ENCODE data around the gene VPS8.
A peak's percentile ranks its signal among the peaks of the same experiment; 100 is the strongest.
"Not testable (repeated sequence)": the region's sequence is repeated elsewhere in the genome, so short reads cannot be mapped to it uniquely, and the experiment has no call there.

Gene VPS8

DNA sequence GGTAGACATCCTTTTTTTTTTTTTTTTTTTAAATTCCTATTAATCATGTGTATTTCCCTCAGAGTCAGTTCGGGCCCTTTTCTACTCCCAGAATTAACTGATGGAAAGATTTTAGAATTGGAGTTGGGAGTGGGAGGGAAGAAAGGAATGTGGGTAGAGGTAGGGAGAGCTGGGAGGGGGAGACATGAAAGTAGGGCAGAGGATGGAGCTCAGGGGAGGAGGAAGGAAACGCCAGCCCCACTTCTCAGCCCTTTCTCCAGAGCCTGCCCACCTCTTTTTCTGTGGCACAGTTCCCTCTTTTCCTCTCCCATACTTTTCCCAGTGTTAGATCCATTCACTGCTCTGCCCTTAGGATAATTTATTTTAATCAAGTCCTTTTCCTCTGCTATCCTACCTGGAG is 129.4 kb downstream of the VPS8 start:
- DNase-seq = no peak

DNA sequence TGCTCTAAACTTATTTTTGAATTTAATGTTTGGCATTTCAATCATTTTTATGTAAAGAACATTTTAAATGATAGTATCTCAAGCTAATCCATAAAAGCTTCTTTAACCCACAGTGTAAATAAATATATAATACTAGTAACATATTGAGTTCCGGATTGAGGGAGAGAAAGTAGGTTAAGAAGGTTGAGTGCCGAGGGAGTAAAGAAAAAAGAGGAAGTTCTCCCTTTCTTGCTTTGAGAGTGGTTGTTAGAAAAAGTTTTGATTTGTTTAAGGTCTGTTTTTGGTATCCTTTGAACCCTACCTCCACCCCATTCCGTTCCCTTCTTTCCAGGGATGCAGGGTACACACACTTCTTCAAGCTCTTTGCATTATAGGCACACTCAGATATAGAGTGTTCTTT is 130.8 kb downstream of the VPS8 start:
- no peak for DNase-seq

DNA sequence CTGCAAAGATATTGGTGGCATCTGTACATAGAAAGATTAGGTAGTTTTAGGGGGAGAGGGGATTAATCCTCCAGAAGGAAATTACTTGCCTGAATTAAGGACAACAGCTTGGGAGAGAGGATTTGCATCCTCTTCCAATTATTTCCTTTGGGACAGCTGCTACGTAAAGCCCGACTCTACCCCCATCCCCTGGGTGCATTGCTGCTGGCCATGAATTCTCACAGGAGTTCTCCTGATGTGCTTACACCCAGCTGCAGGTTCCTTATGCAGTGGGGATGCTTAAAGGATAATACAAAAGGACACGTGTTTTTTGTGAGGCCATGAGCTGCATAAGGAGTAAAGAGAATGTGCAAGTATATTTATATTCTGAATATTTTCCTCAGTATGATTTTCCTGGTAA is 132.3 kb downstream of the VPS8 start:
- peak; percentile 100 for DNase-seq

DNA sequence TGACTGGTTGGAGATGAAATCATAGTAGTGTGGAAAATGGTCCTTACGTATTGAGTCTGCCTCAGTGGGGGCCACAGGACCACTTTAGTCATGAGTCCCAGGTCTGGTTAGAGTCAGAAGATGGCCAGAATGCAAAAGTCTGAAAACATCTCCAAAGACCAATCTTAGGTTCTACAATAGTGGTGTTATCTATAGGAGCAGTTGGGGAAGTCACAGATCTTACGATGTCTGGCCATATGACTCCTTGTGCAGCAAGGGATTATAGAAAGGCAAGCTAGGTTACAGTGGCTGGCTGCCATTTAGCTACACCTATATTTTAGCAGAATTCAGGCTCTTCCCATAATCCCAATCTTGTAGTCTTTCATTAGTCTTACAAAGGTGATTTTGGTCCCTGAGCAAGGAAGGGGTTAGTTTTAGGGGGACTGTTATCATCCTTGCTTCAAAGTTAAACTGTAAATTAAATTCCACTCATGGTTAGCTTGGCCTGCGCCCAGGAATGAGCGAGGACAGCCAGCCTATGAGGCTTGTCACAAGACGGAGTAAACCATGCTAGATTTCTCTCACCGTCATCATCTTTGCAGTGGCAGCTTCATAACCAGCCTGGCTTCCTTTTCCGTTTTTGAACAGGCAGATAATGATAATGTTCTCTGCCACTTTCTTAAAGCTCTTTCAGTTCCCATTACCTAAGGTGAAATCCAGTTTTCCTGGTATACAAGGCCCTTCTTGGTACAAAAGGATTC is 134.1 kb downstream of the VPS8 start:
- DNase-seq = peak; percentile 30

DNA sequence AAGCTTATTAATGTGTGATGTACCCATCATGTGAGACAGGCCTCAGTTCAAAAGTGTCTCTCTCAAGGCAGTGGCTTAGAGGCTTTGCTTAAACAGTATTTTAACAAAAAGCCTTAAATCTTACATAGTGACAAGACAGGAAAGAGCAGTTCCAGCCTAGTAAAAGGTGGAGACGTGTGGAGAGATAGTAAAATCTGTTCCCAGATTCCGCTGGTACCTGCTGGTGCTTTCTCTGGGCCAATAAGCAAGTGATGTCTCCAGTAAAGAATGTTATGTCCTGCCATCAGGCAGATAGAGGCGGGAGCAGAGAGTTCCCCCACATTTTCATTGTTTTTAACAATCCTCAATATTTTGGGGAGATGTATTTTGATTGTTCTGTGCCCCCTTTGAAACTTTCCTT is 135.0 kb downstream of the VPS8 start:
- DNase-seq = no peak

DNA sequence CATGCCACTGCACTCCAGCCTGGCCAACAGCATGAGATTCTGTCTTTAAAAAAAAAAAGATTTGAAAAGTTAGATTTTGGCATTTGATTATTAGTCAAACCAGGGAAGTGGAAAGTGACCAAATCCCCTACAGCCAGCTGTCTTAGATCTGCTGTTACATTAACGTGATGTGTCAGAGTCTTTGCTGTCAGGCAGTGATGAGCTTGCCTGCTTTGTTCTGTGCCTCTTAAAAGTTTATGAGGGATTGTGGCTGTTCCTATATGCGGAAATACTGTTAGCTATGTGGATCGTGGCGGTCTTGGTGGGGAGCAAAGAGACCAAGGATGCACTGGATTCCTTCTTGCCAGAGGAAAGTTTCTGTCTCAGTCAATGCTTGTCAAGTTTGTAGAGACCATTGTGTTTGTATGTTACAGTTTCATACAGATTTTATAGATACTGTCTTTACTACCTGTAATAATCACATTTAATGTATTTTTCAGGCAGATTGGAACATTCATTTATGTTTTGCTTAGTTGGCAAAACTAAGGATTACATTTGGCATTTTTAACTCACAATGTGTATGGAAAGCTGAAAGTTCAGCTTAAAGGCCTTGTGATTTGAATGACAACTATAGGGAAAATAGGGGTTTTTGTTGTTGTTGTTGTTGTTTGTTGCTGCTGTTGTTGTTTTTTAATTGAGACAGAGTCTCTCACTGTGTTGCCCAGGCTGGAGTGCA is 137.4 kb downstream of the VPS8 start:
- peak; percentile 17 for DNase-seq

DNA sequence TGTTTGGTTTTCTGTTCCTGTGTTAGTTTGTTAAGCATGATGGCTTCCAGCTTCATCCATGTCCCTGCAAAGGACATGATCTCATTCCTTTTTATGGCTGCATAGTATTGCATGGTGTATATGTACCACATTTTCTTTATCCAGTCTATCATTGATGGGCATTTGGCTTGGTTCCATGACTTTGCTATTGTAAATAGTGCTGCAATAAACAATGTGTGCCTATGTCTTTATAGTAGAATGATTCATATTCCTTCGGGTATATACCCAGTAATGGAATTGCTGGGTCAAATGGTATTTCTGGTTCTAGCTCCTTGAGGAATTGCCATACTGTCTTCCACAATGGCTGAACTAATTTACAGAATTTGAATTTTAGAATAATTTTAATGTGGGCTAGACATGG is 138.8 kb downstream of the VPS8 start:
- not testable (repeated sequence) for DNase-seq

DNA sequence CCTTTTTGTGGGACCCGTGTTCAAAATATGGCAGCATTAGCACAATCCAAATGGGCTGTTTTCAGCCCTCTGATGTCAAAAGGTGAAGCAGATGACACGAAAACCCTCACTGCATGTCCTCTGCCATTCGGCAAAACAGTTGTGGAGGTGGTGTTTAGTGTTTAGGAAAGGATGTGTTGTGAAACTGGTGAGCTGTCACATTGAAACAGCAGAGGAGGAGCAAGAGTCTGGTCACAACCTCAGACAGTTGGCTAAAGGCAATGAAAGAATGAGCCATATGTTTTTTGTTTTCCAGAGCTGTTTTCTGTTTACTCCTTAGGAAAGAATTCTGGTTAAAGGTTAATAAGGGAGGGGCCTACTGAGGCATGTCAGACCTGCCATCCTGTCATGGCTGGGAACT is 140.7 kb downstream of the VPS8 start:
- no peak for DNase-seq

DNA sequence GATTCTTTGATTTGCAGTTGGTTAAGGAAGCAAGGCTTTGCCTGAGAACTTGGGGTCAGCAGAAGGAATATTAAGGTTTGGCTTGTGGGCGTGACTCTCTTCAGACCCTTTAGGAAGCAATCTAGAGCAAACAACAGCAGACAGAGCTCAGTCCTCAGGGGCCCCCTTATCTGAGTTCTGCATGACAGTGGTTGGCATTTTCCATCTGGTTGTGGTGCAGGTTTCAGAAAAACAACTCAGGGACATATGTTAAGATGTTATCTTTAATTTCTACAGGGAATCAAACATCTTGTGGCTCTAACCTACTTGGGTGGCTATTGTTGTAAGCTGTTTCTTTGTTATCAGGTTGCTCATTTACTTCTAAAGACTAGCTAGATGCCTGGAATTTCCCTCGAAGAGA is 141.4 kb downstream of the VPS8 start:
- no peak for DNase-seq

DNA sequence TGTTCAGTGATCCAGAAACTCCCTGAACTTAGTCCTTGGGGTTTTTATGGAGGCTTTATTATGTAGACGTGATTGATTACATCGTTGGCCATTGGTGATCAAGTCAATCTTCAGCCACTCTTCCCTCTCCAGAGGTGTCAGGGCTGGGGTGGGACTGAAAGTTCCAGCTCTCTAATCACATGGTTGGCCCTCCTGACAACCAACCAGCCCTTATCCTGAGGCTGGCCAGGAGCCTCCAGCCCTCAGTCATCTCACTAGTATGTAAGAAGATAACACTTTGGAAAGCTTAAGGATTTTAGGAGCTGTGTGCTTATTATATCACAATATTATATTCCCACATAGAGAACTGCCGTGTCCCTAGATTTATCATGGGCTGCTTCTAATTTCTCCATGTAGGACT is 142.3 kb downstream of the VPS8 start:
- no peak for DNase-seq

DNA sequence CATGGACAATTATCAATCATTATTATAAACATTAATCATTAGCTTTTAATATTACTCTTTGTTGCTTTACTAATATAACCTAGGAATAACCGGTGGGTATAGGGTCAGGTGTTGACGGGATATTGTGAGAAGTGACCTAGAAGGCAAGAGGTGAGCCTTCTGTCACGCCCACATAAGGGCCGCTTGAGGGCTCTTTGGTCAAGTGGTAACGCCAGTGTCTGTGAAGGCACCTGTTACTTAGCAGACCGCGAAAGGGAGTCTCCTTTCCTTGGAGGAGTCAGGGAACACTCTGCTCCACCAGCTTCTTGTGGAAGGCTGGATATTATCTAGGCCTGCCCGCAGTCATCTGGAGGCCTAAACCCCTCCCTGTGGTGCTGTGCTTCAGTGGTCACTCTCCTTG is 142.9 kb downstream of the VPS8 start:
- not testable (repeated sequence) for DNase-seq

DNA sequence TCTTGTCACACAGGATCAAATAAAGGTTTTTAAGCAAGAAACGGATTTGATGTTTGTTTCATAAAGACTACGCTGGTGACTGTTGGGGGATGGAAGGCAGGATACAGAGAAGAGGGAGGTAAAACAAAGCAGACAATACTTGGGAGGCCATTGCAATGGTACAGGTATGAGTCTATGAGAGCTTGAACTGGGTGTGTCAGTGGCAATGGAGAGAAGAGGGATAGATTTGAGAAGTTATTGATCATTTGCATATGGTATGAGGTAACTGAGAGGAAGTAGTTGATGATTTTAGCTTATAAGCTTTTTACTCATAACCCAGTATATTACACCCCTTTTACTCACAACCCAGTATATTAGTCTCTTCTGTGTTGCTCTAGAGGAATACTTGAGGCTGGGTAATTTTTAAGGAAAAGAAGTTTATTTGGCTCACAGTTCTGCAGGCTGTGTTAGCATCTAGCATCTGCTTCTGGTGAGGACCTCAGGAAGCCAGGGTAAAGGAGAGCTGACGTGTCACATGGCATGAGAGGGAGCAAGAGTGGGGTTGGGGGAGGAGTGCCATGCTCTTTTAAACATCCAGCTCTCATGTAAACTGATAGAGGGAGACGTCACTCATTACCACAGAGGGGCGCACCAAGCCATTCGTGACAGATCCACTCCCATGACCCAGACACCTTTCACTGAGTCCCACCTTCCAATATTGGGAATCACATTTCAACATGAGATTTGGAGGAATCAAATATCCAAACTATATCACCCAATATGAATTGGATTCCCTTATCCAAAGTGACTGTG is 153.9 kb downstream of the VPS8 start:
- DNase-seq = peak; percentile 15

DNA sequence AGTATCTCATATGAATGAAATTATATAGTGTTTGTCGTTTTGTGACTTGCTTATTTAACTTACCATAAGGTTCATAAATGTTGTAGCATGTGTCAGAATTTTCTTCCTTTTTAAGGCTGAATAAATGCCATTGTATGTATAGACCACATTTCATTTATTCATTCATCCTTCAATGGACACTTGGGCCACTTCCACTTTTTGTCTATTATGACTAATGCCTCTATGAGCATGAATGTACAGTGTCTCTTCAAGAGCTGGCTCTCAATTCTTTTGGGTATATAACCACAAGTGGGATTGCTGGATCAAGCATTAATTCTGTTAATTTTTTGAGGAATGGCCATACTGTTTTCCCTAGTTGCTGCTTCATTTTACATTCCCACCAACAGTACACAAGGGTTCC is 156.1 kb downstream of the VPS8 start:
- no peak for DNase-seq

DNA sequence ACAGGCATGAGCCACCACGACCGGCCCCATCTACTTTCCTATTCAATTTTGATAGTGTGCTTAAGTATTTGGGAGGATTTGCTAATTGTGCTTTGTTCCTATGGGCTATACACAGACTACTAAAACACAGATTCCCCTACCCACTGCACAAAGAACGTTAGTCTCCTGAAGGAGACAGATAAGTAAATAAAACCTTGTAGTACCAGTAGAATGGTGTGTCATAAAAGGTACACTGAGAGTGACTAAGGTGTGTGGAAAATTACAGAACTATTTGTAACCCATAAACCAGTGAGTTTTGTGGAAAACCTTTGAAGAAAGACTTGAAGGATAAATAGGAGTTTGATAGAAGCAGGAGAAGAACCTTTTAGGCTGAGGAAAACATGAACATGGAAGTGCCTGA is 158.2 kb downstream of the VPS8 start:
- no peak for DNase-seq

DNA sequence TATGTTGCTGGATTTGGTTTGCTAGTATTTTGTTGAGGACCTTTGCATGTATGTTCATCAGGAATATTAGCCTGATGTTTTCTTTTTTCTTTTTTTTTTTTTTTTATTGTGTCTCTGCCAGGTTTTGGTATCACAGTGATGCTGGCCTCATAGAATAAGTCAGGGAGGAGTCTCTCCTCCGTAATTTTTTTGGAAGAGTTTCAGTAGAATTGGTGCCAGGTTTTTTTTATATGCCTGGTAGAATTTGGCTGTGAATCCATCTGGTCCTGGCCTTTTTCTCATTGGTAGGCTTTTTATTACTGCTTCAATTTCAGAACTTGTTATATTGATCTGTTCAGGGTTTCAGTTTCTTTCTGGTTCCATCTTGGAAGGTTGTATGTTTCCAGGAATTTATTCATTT is 165.8 kb downstream of the VPS8 start:
- DNase-seq = no peak

DNA sequence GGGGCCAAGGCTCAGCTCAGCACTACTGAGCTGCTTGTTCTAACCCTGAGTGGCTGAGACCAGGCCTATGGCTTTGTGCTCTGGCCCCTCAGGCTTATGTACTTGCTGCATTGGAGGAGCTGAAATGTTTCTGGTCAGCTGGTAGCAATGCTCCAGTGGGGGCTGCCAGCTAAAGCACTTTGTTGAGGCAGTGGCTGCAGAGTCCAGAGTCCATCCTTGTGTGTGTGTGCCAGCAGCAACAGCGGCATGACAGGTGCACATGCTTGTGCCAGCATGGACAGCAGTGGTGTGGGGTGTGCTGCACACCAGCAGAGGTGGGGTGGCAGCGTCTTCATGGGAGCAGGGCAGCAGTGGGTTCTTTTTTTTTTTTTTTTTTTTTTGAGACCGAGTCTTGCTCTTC is 169.1 kb downstream of the VPS8 start:
- DNase-seq = no peak

DNA sequence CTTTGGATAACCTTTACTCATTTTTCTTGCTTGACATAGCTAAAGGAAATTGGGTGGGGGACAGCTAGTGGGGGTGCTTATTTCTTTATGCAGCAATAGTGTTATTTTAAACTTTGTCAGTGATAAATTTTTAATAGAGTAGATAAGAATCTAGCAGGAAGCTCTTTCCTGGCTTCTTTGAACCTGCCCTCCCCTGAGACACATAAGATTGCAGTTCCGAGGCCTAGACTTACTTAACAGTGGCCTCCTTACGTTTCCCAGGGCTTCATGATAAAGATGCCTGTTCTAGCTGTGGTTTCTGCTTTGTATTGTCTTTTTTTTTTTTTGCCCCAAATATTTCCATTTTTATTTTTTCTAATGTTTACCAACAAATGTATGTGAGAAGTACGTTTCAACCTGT is 170.1 kb downstream of the VPS8 start:
- no peak for DNase-seq

DNA sequence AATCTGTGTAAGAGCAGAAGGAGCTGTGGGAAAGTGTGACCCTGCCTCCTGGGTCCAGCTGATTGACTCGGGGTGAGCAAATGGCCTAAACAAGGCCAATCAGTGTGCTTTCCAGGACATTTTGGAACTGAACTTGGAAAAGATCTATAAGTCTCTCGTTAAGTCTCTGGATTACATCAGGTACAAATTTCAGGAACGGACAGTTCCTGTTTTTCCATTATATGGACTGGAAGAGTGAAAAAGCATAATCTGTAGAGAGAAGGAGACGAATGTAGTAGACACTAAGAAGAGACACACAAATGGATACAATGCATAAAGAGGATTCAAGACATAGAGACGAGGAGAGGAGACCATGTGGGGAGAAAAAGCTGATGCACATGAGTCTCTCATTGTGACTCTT is 173.6 kb downstream of the VPS8 start:
- DNase-seq = no peak

DNA sequence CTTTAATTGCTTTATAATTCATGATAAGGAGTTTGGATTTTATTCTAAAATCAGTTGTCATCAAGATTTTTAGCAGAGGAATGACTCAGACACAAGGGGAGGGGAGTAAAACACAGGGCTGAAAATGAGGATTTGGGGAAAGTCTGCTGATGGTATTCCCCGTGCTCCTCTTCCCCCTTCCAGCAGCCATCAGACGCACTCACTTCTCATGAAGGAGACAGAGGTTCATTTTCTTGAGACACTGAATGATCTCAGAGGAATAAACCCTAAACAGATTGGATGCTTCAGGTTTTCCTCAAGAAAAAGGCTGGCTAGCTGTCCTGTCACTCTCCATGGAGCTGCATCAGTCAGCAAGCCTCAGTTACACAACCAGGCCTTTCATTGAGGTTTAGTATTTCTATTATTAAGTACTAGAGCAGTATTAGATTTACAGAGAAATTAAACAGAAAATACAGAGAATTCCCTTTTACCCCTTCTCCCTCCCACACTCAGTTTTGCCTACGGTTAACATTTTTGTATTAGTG is 174.5 kb downstream of the VPS8 start:
- no peak for DNase-seq

DNA sequence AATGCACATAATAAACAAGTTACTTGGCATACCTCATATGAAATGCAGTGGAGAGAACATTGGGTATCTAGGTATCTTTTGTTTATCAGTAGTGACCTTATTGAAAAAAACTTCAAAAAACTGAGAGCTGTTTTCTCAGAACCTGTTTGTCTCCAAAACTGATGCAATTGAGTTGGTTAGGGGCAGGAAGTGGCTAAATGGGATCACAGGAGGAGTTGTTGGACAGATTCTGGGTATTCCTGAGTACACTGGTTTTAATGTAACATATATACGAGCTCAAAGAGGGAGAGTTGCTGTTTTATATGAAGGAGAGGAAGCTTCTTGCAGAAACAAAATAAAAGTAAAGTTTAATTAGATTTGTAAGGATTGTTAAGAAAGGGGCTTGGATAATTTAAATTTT is 181.4 kb downstream of the VPS8 start:
- DNase-seq = no peak

DNA sequence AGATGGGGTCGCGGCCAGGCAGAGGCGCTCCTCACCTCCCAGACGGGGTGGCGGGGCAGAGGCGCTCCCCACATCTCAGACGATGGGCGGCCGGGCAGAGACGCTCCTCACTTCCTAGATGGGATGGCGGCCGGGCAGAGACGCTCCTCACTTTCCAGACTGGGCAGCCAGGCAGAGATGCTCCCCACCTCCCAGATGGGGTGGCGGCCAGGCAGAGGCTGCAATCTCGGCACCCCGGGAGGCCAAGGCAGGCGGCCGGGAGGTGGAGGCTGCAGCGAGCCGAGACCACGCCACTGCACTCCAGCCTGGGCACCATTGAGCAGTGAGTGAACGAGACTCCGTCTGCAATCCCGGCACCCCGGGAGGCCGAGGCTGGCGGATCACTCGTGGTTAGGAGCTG is 191.9 kb downstream of the VPS8 start:
- not testable (repeated sequence) for DNase-seq

DNA sequence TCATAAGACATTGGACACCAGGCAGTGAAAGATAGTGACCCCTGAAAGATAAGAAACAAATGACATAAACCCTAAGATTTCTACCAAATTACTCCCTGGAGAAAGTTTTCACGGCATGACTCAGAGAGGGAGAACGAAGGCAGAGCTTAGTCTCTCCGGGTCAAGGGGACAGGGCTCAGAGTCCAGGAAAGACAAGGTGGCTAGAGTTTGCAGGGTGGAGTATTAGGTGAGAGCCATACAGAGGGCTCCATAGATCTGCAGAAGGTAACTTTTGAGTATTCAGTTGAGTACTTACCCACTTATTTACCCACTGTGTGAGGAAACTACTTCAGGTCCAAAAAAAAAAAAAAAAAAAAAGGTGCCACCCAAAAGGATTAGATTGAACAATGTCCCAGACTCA is 197.7 kb downstream of the VPS8 start:
- DNase-seq = no peak

DNA sequence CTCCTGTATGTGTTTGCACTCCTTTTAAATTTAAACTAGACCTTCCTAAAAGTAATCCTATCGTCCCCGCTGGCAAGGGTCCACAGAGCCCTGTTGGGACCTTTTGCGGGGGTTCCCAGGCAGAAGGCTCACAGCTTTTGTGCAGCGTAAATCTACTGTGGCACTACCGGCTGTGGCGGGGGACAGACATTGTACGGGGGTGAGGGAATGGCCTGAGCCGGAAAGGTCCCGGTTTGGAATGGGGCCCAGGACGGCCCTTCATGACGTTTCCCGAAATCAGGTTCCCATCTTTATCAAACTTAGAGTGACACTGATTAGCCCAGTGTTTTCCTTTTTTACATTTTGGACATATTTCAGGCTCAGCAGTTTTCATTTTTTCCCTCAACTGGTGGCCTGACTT is 205.6 kb downstream of the VPS8 start:
- not testable (repeated sequence) for DNase-seq

DNA sequence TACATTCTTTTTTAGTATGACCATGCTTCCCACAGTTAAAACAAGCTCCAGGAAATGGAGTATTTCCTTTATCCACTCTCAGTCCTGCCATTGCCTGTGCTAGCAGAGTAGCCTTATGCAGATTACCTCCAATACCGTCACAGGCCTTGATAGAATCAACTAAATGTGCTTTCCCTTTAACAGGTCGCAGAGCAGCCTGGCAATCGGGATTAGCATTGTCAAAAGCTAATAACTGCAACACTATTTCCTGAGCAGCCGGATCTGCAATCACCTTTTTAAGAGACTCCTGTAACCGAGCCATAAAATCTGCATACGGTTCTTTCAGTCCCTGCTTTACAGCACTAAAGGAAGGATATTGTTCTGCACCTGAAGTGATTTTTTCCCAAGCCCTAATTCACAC is 206.0 kb downstream of the VPS8 start:
- peak; percentile 30 for DNase-seq

Data from NCI-H82 (cell line).